Hippocampal formation (tissue), 2 donors: ENCODE measurements around the gene TTC17.
A peak's percentile ranks its signal among the peaks of the same experiment; 100 is the strongest.
"Not testable (repeated sequence)": the region's sequence is repeated elsewhere in the genome, so short reads cannot be mapped to it uniquely, and the experiment has no call there.

Experiments used
- DNase-seq, 2 donors: peaks; one replicate each; lab custom pipeline; 2025; lab: John Stamatoyannopoulos, UW

TTC17 gene

GRCh38 chr11:43381802-43382201, 23.1 kb downstream of the TTC17 start:
- DNase-seq: no peak

GRCh38 chr11:43382614-43383013, 23.9 kb downstream of the TTC17 start:
- DNase-seq: no peak

GRCh38 chr11:43384393-43384792, 25.7 kb downstream of the TTC17 start:
- DNase-seq: no peak

- DNase-seq: no peak
Measured at GRCh38 chr11:43392713-43393112, 34.0 kb downstream of the TTC17 start.

GRCh38 chr11:43393765-43394355, 35.1 kb downstream of the TTC17 start:
- no peak for DNase-seq

GRCh38 chr11:43396617-43397016, 37.9 kb downstream of the TTC17 start:
- DNase-seq: no peak

GRCh38 chr11:43397251-43397650, 38.5 kb downstream of the TTC17 start:
- no peak for DNase-seq

- DNase-seq: no peak
Measured at GRCh38 chr11:43399983-43400630, 41.4 kb downstream of the TTC17 start.

GRCh38 chr11:43401252-43401651, 42.5 kb downstream of the TTC17 start:
- DNase-seq: no peak

GRCh38 chr11:43401811-43402210, 43.1 kb downstream of the TTC17 start:
- not testable (repeated sequence) for DNase-seq

GRCh38 chr11:43403357-43404231, 44.9 kb downstream of the TTC17 start:
- DNase-seq: no peak

GRCh38 chr11:43404406-43404805, 45.7 kb downstream of the TTC17 start:
- DNase-seq: no peak

GRCh38 chr11:43404836-43405479, 46.2 kb downstream of the TTC17 start:
- DNase-seq: no peak

GRCh38 chr11:43408277-43408676, 49.6 kb downstream of the TTC17 start:
- DNase-seq: no peak

- DNase-seq: no peak
Measured at GRCh38 chr11:43410394-43410793, 51.7 kb downstream of the TTC17 start.

- DNase-seq: no peak
Measured at GRCh38 chr11:43418197-43418596, 59.5 kb downstream of the TTC17 start.

- peak in 1 of 2 donors; percentile 23 for DNase-seq
Measured at GRCh38 chr11:43419460-43419859, 60.7 kb downstream of the TTC17 start.

GRCh38 chr11:43427971-43428370, 69.3 kb downstream of the TTC17 start:
- DNase-seq: no peak

- DNase-seq: not testable (repeated sequence)
Measured at GRCh38 chr11:43430916-43431315, 72.2 kb downstream of the TTC17 start.

- no peak for DNase-seq
Measured at GRCh38 chr11:43434893-43435292, 76.2 kb downstream of the TTC17 start.

- DNase-seq: no peak
Measured at GRCh38 chr11:43440486-43440885, 81.8 kb downstream of the TTC17 start.

GRCh38 chr11:43443811-43444210, 85.1 kb downstream of the TTC17 start:
- DNase-seq: no peak
